HG02763 (cell line): ENCODE results near the gene JUP.
"Not testable (repeated sequence)": the region's sequence is repeated elsewhere in the genome, so short reads cannot be mapped to it uniquely, and the experiment has no call there.

Source experiments
- ATAC-seq: cut with Tn5 transposase; IDR thresholded peaks from one replicate; pipeline ENCODE4 v1.9.1; 2021; ENCODE audit warnings: mild to moderate bottlenecking, moderate library complexity; ENCODE audit not compliant: unreplicated experiment

The JUP gene

GRCh38 chr17:41781404-41782110 is 5.0 kb downstream of the JUP start:
- no peak for ATAC-seq

GRCh38 chr17:41779954-41780353 is 6.6 kb downstream of the JUP start:
- no peak for ATAC-seq

- ATAC-seq, result no peak
Measured at GRCh38 chr17:41777574-41778188, 8.8 kb downstream of the JUP start.

GRCh38 chr17:41777157-41777573 is 9.3 kb downstream of the JUP start:
- no peak for ATAC-seq

- ATAC-seq, result not testable (repeated sequence)
Measured at GRCh38 chr17:41776262-41776900, 10.1 kb downstream of the JUP start.

GRCh38 chr17:41775394-41776226 is 10.9 kb downstream of the JUP start:
- no peak for ATAC-seq

- ATAC-seq, result no peak
Measured at GRCh38 chr17:41773731-41774193, 12.7 kb downstream of the JUP start.

GRCh38 chr17:41773190-41773588 is 13.3 kb downstream of the JUP start:
- no peak for ATAC-seq

- no peak for ATAC-seq
Measured at GRCh38 chr17:41772586-41773189, 13.8 kb downstream of the JUP start.

GRCh38 chr17:41772218-41772585 is 14.3 kb downstream of the JUP start:
- no peak for ATAC-seq

GRCh38 chr17:41771389-41772206 is 14.9 kb downstream of the JUP start:
- no peak for ATAC-seq

GRCh38 chr17:41769985-41770384 is 16.5 kb downstream of the JUP start:
- ATAC-seq, result no peak

- no peak for ATAC-seq
Measured at GRCh38 chr17:41769346-41769862, 17.1 kb downstream of the JUP start.

GRCh38 chr17:41768682-41769288 is 17.7 kb downstream of the JUP start:
- no peak for ATAC-seq

- ATAC-seq, result no peak
Measured at GRCh38 chr17:41767324-41768042, 19.0 kb downstream of the JUP start.

- no peak for ATAC-seq
Measured at GRCh38 chr17:41766135-41766534, 20.4 kb downstream of the JUP start.

GRCh38 chr17:41763327-41763726 is 23.2 kb downstream of the JUP start:
- no peak for ATAC-seq

GRCh38 chr17:41762841-41763240 is 23.7 kb downstream of the JUP start:
- ATAC-seq, result no peak

- no peak for ATAC-seq
Measured at GRCh38 chr17:41762391-41762790, 24.1 kb downstream of the JUP start.
